SH-SY5Y (cell line): Measurements from ENCODE around the gene DIP2C.

Experiments
- GATA2 ChIP-seq: IDR thresholded peaks from 2 replicates; pipeline ENCODE4 v1.6.1; 2011; ENCODE audit warnings: mild to moderate bottlenecking, low read depth, low read length
- GATA3 ChIP-seq: IDR thresholded peaks from 2 replicates; pipeline ENCODE4 v1.6.1; 2011; ENCODE audit warnings: low read depth, mild to moderate bottlenecking, low read length, moderate library complexity

The DIP2C gene

DNA sequence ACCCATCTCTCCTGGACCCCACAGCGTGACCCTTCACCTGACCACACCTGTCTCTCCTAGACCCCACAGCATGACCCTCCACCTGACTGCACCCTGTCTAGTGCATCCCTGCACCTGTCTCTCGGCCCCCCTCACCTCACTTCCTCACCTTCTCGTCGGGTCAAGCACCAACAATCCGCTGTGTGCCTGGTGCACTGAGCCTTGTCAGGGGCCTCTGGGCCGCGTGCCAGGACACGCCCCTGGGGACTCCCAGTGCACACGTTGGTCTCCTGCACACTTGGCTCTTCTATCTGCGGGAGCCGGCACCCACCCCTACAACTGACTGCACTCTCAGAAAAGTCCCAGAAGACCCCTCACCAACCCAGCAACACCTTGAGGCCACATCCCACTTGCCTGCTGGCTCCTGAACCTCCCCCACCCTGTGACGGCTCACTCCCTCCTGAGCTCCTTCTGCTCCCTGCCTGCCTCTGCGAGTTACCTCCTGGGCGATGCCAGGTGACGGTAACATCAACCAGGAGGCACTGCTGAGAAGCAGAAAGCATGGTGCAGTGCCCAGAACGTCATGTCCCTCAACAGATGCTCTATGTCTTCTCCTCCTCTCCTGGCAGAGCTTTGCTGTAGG is 147.6 kb downstream of the DIP2C start:
- no peak for TF ChIP-seq GATA2
- no peak for TF ChIP-seq GATA3

DNA sequence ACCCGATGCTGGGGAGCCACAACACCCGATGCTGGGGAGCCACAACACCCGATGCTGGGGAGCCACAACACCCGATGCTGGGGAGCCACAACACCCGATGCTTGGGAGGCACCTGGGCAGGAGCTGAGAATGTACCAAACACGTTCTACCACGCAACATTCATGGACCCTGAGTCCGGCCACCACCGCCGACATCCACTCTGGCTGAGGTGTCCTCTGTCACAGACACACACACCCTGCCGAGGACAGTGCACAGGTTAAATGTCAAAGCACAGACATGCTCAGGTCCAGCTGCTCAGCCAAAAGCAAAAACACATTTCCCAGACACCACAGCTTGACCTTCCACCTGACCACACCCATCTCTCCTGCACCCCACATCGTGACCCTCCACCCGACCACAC is 148.4 kb downstream of the DIP2C start:
- TF ChIP-seq GATA3 (no peak), GATA2 (no peak)

DNA sequence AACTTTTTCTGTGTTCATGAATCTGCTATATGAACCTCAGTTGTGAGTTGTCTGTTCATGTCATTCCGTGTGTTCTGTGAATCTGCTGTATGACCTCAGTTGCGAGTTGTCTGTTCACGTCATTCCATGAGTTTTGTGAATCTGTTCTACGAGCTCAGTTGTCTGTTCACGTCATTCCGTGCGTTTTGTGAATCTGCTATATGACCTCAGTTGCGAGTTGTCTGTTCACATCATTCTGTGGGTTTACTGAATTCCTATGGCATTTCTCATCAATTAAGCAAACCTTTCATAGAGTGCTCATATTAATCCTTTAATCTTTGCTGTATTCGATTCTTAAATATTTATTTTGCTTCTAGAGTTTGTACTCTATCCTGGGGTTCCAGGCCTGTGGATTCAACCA is 150.6 kb downstream of the DIP2C start:
- no peak for TF ChIP-seq GATA3
- no peak for TF ChIP-seq GATA2

DNA sequence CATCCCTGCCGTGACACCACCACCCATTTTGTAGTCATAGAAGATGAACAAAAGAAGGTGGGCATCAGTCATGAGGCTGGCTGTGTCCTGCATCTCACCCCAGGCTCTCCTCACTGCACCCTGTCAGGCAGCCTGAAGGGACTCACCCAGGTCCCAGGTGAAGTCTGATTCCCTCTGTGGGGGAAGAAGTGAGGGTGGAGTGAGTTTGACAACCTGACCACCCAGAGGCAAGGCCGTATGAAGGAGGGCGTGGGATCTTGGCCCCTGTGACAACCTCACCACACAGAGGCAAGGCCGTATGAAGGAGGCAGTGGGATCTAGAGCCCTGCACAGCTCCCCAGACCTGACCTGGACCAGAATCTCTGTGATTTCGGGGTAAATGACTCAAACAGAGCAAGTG is 152.5 kb downstream of the DIP2C start:
- TF ChIP-seq GATA3 (no peak), GATA2 (no peak)

DNA sequence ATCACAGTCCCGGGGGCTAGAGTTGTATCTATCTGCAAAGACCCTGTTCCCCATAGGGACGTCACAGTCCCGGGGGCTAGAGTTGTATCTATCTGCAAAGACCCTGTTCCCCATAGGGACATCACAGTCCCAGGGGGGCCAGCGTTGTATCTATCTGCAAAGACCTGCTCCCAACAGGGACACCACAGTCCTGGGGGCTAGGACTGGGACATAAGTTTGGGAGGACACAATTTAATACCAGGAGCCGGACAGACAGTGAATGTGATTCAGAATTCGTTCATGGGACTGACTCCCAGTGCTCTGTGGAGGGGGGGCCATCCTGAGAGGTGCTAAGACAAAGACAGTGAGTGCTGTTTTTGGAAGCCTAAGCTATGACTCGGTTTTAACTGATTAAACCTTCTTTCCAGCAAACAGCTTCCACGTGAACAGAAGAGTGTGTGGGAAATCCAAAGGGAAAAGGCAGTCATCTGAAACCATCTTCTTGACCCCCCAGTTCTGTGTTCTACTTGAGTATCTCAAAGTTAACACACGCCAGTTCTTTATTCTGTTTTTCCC is 153.0 kb downstream of the DIP2C start:
- TF ChIP-seq GATA2 (no peak), GATA3 (no peak)

DNA sequence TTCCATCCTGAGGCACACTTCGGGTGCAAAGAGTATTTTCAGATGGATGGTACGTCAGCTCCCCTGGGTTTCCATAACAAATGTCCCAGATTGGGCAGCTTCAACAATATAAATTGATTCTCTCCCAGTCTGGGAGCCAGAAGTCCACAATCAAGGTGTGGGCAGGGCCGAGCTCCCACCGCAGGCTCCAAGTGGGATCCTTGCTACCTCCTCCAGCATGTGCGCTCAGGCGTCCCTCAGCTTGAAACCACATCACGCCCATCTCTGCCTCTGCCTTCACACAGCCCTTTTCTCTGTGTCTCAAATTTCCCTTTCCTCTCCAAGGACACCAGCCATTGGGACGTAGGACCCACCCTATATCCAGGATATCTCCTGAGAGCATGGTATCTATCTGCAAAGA is 153.5 kb downstream of the DIP2C start:
- TF ChIP-seq GATA3 (no peak), GATA2 (no peak)

DNA sequence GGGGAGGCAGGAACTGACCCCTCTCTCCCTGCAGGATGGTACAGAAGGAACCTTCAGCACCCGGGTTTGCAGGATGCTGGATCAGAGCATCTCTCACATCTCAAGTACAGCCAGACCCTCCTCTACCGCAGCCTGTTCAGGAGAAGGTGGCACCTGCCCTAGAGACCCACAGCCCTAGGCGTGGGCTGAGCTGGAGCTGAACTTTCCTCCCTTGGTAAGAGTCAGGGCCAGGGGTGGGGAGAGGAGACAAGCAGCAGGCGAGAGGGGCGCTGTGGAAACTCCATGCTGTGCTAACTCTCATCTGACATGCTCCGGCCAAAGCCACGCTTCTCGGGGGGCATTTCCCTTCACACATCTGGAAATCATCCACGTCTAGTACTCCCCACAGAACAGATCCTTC is 154.4 kb downstream of the DIP2C start:
- no peak for TF ChIP-seq GATA3
- no peak for TF ChIP-seq GATA2

DNA sequence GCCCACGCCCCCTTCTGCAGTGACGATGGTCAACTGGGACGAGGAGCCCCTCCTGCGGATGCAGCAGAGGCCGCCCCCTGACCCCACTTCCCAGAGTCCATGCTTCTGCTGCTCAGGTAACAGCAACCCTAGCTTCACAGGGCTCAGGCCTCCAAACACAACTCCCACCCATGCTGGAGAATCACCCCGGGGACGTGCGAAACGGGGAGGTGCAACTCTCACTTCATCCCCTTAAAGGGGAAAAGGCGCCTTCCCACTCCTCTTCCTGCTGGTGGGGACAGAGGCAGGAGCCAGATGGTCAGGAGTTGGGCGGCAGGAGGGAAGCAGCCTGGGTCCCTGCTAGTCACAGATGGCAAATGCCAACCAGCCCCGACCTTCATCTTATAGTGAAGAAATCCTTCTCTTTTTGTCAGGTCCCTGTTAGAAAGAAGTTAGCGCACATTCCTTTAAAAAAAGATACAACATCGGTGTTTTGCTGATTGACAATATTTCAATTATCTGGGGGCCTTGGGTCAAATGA is 155.4 kb downstream of the DIP2C start:
- TF ChIP-seq GATA3 (no peak), GATA2 (no peak)

DNA sequence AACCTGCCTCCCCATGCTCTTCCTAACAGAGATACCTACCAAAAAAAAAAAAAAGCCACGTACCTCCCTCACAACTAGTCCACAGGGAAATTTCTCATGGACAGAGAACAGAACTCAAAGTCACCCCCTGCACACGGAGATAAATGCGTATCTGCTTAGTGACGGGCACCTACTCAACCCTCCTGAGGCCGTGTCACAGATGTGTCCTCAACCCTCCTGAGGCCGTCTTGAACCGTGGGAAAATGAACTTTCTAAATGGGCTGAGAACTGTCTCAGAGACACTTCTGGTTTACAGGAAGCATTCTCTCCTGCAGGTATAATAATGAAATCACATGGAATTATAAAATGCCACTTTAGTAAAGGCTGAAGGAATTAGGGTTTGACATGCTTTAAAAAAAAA is 155.9 kb downstream of the DIP2C start:
- TF ChIP-seq GATA3 (no peak), GATA2 (no peak)

DNA sequence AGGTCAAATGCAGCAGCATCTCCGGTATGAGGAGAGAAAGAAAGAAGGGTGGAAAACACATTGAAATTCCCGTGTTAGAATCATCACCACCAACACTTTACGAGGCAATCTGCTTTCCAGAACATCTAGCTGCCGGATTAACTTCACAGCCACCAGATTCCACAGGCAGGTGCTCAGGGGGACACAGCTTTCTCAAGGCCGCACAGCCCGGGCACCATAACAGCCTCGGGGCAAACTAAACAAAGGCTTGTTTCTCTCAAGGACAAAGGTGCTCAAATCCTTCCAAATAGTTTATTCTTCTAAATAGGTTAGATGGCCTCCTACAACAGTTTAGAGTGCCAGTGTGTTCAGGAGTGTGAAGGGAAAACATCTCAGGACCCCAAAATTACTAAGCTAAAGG is 156.3 kb downstream of the DIP2C start:
- TF ChIP-seq GATA3 (no peak), GATA2 (no peak)

DNA sequence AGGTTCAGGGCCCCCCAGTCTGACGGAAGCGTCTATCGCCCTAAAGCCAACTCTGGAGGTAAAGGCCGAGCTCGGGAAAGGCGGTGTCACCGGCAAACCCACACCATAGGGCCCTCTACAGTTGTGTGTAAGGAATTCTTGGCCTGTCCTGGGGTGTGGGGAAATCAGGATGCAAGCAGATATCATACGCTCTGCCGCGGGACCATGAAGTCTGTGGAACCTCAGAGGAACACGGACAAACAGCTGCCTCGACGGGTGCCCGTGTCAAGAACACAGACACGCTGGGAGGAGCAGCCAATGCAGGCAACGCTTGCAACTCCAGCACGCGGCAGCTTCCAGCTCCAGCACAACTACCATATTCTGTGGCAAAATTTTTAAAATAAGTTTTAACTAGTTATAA is 157.9 kb downstream of the DIP2C start:
- no peak for TF ChIP-seq GATA2

DNA sequence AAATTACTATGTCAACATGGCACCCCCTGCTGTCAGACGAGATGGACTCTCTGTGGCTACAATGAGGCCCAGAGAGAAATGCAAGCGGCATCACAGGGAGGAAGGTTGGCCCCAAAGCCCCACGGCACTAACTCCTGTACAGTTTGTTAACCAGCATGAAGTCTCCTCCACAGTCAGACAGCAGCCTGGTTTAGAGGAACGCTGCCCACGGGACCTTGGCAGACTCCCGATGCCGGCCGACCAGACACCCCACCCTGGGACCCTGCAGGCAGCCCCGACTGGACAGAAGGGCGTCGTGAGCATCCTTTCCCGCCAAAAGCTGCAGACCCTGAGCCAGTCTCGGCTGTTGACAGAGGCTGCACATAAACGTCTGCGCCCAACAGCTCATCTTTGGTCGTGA is 158.8 kb downstream of the DIP2C start:
- TF ChIP-seq GATA3, result no peak
- TF ChIP-seq GATA2, result no peak

DNA sequence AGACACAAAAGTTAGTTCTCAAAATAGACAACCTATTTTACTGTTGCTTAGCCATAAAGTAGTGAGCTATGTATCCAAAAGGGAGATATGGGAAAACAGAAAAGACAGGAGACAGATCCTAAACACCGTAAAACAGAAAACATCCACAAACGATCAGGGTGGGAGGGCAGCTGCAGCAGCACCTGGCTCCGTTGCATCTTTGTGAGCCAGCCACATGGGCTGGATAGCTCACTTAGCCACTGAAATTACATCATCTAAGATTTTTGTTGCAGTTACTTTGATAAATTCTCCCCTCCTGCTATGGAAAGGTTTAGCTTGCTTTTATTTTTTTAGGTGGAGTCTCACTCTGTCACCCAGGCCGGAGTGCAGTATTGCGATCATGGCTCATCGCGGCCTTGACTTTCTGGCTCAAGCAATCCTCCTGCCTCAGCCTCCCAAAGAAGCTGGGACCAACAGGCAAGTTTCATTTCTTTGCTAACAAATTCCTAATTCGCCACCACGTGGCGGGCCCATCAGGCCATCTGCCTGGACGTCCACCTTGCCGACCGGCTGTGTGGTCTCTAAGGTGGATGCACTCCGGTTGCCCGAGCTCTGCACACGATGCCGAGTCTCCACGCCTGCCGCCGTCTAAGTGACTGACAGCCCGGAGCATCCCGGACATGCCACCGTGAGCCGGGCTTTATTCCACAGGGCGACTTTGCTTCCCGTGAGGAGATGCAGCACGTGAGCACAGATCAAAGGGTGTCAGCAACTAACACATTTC is 159.8 kb downstream of the DIP2C start:
- TF ChIP-seq GATA3, result no peak
- TF ChIP-seq GATA2, result no peak

DNA sequence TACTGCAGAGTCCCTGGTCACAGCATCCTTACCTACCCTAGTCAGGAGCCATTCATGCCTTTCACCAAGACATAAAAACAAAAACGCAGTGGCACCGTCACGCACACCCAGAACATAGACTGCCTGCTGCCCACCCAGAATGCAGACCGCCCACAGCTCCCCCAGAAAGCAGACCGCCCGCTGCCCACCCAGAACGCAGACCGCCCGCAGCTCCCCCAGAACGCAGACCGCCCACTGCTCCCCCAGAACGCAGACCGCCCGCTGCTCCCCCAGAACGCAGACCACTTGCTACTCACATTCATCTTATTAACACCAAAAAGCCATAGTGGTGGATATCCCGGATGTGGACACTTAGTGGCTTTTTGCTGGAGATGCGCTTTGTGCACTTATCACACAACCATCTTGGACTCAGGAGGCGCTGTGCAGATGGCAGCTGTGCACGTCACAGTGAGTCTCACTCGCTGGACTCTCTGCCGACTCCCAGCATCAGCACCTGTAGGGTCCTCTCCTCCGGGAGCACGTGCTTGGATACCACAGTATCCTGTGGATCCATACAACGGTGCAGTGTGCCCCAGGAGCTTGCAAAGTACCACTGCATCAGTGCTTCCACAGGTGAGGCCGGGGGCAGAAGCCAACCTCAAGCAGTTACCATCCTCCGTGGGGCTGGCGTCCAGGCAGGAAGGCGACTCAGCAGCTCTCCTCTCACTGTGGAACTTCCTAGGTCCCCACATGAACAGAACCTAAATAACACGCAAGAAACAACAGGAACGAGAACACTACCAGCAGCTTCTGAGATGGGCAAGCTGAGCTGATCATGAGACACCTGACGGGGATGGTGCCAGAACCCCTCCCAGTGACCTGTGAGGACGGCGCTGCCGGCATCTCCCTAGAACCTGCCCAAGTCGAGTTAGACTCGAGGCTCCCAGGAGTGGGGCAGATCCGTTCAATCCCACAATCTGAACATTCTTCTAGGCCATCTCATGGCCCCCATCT is 161.0 kb downstream of the DIP2C start:
- TF ChIP-seq GATA2, result no peak
- no peak for TF ChIP-seq GATA3

DNA sequence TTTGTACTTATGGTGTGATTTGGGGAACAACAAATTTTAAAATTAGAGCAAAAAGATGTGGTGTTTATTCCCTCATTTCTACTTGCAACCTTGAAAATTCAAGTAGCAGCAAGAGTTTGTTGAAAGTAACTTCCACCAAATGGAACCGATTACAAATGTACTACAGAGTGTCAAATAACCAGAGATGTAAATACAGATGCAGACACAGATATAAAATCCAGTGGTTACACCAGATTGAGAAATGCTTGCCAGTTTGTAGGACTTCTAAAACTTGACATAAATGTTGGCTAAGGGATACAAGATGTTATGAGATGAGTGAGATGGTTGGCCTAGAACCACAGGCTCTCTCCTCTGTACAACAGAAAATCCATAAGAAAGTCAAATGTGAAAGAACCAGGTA is 162.1 kb downstream of the DIP2C start:
- TF ChIP-seq GATA2, result no peak
- TF ChIP-seq GATA3, result no peak
